ENCODE data around the gene LMAN1L. TPM values are rescaled to one million over a fixed set of nuclear protein-coding genes. Genes with fewer than 3 reads are reported as not detected.

LMAN1L gene
- total and polyA plus RNA-seq, 4 donors: 0.11 to 0.31 TPM; not detected in 2

- no peak for TF ChIP-seq CTCF (IDR thresholded peaks at IDR 0.05; ENCODE audit: control extremely low read depth, extremely low read depth)
- H3K27ac ChIP-seq (ENCODE audit: low read depth in 1 of 2, low read length in 1 of 2): peak overlapping the region; percentile 34 to 35
- H3K9ac ChIP-seq (ENCODE audit: insufficient read depth in 1 of 2, low read length in 2 of 2): no peak overlapping the region
- no peak overlapping the region for H3K4me3 ChIP-seq
- H3K4me1 ChIP-seq (ENCODE audit: control insufficient read depth in 5 of 5, insufficient read depth in 5 of 5, low read length in 5 of 5): peaks cover 0 to 20% (median 0%) of the 10 kb centered on the region in 5 donors
- peaks cover 0 to 1% (median 0%) of the 10 kb centered on the region in 4 donors for H3K36me3 ChIP-seq (ENCODE audit: control insufficient read depth in 4 of 4, insufficient read depth in 4 of 4, low read length in 4 of 4)
- ATAC-seq (ENCODE audit: insufficient read depth, low FRiP score) (no peak), DNase-seq (no peak)
- no peaks in the 10 kb centered on the region for H3K9me3 ChIP-seq (ENCODE audit: control insufficient read depth in 4 of 4, insufficient read depth in 3 of 4, low read length in 3 of 4)
- no peaks in the 10 kb centered on the region for H3K27me3 ChIP-seq (ENCODE audit: control insufficient read depth in 3 of 3, insufficient read depth in 3 of 3, low read length in 2 of 3)
- 78 to 79% methylated on average over 11 of the region's 11 CpGs for WGBS, 2 donors
Observed at GRCh38 chr15:74863239-74864056, 50.8 kb downstream of the LMAN1L start.

GRCh38 chr15:74864296-74864695 is 51.7 kb downstream of the LMAN1L start:
- no peak for TF ChIP-seq CTCF (IDR thresholded peaks at IDR 0.05; ENCODE audit: control extremely low read depth, extremely low read depth)
- 90 to 92% methylated on average over 6 of the region's 6 CpGs for WGBS, 2 donors
- Histone ChIP-seq H3K27me3 (ENCODE audit: control insufficient read depth in 3 of 3, insufficient read depth in 3 of 3, low read length in 2 of 3) (no peaks in the 10 kb centered on the region), H3K9me3 (ENCODE audit: control insufficient read depth in 4 of 4, insufficient read depth in 3 of 4, low read length in 3 of 4) (no peaks in the 10 kb centered on the region), H3K4me1 (ENCODE audit: control insufficient read depth in 5 of 5, insufficient read depth in 5 of 5, low read length in 5 of 5) (peaks cover 0 to 23% (median under 1%) of the 10 kb centered on the region in 5 donors), H3K4me3 (no peak overlapping the region), H3K9ac (ENCODE audit: insufficient read depth in 1 of 2, low read length in 2 of 2) (no peak overlapping the region), H3K27ac (ENCODE audit: low read depth in 1 of 2, low read length in 1 of 2) (no peak overlapping the region), H3K36me3 (ENCODE audit: control insufficient read depth in 4 of 4, insufficient read depth in 4 of 4, low read length in 4 of 4) (peaks cover 0 to 1% (median 0%) of the 10 kb centered on the region in 4 donors)
- no peak for ATAC-seq (ENCODE audit: insufficient read depth, low FRiP score)
- no peak for DNase-seq

- no peak for DNase-seq
- Histone ChIP-seq H3K9me3 (ENCODE audit: control insufficient read depth in 4 of 4, insufficient read depth in 3 of 4, low read length in 3 of 4) (no peaks in the 10 kb centered on the region), H3K27me3 (ENCODE audit: control insufficient read depth in 3 of 3, insufficient read depth in 3 of 3, low read length in 2 of 3) (no peaks in the 10 kb centered on the region), H3K4me3 (no peak overlapping the region), H3K9ac (ENCODE audit: insufficient read depth in 1 of 2, low read length in 2 of 2) (no peak overlapping the region), H3K36me3 (ENCODE audit: control insufficient read depth in 4 of 4, insufficient read depth in 4 of 4, low read length in 4 of 4) (peaks cover 0 to 1% (median 0%) of the 10 kb centered on the region in 4 donors), H3K4me1 (ENCODE audit: control insufficient read depth in 5 of 5, insufficient read depth in 5 of 5, low read length in 5 of 5) (peaks cover 0 to 24% (median 11%) of the 10 kb centered on the region in 5 donors), H3K27ac (ENCODE audit: low read depth in 1 of 2, low read length in 1 of 2) (peak overlapping the region in 1 of 2 donors; percentile 35)
- no peak for ATAC-seq (ENCODE audit: insufficient read depth, low FRiP score)
- WGBS, 2 donors: 65 to 70% methylated on average over 2 of the region's 2 CpGs
- TF ChIP-seq CTCF (IDR thresholded peaks at IDR 0.05; ENCODE audit: control extremely low read depth, extremely low read depth): no peak
Observed at GRCh38 chr15:74865316-74865715, 52.7 kb downstream of the LMAN1L start.

Measured in lung (tissue), 12 donors.